ENCODE data around the gene KRTAP6-3.

Gene KRTAP6-3, protein sequence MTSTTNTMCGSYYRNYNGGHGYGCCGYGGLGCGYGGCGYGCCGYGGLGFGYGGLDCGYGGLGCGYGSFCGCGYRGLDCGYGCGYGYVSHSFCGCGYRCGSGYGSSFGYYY

DNA sequence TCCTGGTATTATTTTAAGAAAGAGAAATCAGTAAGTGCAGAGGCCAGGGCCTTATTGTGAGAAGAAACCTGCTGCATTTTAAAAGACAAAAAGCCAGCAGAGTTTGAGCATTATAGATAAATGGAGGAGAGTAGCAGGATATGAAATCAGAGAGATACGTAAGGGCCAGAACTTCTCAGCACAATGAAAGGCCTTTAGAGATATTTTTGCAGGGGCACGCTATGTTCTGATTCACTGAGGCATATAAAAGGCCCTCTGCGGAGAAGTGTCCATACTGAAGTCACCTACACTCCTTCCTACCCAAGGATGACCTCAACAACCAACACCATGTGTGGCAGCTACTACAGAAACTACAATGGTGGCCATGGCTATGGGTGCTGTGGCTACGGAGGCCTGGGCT is at the start of gene KRTAP6-3:
TSS of gene KRTAP6-3 (plus strand) at position 301 of the 400 bp plus-strand sequence. CDS start at position 307, 6 bp downstream.
- DNase-seq, result no peak

DNA sequence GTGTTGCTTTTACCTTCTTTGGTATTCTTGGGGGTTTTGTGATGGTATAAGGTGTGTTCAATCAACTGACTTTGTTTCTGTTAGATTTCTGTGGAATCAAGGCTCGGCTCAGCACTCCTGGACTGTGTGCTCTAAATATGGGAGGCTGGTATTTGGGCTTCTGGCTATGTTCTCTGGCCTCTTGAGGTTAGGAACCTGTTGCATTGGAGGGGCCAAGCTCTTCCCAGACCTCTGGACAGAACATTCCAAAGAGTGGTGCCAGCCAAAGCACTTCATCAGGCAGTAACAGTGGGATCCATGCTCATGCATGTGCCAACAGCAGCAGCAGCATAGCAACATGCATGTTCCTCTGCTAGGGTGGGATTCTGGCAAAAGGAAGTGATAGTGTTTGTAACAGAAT is 39.5 kb upstream of the KRTAP6-3 start:
- DNase-seq, result no peak

DNA sequence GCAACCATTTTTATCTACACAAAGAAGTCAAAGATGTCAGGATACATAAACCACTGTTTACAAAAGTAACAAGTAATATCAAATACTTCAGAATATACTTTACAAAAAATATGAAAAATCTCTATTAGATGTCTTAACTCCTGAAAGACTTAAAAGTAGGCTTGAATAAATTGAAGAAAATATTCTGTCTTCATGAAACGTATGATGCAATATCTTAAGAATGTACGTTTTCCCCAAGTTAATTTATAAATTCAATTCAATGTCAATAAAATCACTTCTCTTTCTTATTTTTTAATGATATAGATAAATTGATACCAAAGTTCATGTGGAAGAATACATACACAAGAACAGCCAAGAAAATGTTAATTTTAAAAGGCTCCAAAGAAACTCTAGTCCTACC is 37.1 kb upstream of the KRTAP6-3 start:
- DNase-seq, result no peak

DNA sequence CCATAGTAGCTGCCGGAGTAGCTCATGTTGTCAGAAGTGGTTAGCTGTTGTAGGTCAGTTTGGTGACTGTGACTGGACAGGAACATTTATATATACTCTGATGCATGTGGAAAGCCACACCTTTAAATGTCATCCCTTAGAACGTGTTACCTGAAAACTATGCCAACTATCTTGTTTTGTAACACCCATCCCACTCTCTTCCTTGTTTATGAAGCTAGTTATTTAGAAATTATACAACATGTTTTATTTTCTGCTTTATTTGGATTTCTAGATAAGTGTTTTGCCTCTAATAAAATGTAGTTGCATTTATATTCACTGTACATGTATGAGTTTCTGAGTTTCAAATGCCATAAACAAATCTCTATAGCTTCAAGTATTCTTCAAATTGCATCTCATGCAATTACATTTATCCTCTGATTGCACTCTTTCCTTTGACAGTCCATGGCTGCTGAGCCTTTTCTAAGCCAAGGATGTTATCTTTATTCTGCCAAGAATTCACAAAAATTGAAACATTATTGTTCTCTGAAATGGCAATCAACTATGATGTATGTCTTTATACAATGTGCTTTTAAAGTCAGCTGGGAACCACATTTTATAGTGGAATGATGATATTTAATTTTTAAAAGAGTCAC is 30.9 kb upstream of the KRTAP6-3 start, which contains the start of gene KRTAP19-7:
TSS of gene KRTAP19-7 (minus strand) at position 51 of the 632 bp plus-strand sequence. CDS start at position 26, 25 bp downstream.
- DNase-seq, result no peak

DNA sequence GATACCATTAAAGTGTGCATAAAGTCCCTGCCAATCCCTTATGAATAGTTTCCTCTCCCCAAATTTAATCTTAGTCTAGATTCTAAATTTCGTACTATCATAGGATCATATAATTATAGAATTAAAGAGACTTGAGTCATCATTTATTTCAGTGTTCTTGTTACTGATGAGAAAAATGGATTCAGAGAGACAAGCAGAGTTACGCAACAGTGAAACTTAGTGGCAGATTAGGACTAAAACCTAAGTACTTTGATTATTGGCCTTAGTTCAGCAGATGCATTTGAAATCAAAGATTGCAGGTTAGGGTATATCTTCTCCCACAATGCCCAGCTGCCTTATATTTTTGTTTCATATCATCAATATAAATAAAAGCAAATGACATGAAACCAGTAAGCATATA is 30.3 kb upstream of the KRTAP6-3 start:
- no peak for DNase-seq

DNA sequence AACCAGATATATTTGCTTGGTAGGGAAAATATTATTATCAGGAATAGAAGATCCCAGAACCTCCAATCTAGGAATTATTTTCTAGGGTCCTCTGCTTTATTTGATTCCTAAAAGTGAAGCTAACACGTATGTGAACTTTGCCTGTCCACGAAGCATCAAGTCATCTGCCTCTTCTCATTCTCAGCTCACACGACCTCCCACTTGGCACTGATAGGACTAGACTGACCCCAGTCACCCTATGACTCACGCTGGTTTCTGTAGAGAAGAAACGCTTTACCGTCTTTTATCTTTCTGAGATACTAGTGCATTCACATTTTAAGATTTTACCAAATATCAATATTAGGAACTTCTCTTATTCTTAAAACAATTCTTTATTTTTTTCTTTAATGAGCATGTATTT is 29.2 kb upstream of the KRTAP6-3 start:
- no peak for DNase-seq

DNA sequence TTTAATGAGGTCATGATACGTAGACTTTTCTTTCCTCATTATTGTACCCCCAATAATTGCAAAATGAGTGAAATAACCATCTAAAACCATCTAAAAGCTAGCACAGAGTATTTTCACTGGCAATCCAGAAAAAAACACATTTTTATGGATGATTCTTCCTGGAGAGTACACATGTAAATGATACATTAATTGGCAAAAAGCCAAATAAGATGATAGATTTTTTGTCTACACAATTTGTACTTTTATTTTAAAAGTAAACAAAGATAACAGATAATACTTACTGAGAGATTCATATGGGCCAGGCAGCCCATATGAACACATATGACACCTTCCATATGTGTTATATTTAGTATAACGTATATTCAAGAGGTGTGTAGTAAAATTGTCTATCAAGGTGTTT is 28.6 kb upstream of the KRTAP6-3 start:
- no peak for DNase-seq

DNA sequence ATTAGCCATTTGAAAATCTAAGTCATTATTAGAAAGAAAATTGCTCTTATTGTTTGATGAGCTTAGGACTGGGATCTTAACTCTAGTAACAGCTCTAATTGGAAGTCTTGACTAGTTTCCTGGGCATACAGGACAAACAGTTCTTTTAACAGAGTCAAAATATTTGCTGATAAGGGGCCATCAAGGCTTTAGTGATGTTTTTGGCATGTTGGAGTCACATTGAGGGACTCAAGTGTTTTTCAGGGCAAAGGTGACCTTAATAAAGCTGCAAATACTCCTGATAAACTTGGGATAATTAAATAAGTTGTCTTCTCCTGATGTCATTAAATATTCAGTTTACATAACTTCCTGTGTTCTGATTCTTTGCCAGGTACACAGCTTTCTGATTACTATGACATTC is 24.6 kb upstream of the KRTAP6-3 start:
- no peak for DNase-seq

DNA sequence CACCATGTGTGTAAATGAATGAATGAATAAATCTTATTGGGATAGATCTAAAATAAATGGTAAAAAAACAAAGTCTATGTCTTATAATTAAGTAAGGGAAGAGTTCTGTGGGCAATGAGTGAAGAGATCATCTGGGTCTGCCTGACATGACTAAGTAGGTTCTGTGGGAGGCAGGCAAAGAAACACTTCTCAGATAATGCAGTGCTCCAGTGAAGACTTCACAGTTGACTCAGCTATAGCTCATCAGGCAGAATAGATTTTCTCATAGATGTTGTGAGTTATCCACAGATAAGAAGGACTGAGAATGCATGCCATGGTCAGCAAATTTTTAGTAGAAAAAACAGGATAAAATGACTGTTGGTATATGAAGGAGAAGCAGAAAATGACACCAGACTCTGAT is 14.5 kb upstream of the KRTAP6-3 start:
- no peak for DNase-seq

DNA sequence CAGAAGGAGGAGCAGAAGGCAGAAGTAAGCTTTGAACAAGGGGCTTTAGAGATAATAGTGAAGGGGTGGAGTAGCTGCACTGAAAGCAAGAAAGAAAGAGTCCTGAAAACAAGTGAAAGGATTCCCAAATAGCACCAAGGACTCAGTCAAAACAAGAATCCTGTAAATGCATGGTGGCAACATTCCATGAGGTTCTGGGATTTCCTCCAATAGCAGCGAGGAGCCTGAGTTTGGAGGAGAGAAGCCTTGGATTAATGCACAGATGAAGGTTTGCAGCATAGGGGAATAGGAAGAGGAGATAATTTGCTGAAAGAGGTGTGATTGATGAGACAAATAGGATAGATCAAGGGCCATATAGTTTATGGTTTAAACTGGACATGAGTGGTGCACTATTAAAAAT is 12.9 kb upstream of the KRTAP6-3 start:
- DNase-seq, result no peak

DNA sequence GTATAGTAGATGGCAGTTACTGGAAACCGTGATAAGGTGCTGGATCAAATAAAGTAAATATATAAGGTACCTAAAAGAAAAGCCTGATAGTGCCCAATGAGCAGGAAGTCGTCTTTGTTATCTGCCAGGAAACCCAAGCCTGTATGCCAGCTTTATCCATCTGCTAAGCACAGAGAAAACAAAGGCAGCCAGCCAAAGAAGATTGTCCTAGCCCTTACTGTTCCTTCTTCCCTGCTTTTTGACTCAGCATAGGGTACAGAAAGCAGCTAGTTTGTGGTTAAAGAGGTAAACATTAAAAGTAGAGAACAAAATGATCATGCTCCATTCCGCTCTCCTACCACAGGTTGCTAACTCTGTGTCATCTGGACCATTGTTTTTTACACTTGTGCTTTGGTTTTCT is 12.1 kb upstream of the KRTAP6-3 start:
- no peak for DNase-seq

DNA sequence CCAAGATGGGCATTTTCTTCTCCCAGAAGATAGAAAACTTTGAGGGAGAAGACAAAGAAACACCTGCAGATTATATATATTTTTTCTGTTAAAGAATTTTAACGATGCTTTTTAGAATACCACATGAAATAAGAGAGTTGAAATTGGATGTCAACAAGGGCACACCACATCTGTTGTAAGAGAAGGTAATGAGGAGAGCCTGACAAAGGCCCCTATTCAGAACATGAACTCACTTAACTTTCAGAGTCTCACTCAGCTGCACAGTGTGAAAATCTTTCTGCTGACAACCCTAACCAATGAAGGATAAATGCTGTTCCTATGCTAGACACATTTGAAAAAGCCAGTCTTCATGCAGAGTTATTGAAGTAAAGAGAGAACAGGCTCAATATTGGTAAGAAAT is 9.4 kb upstream of the KRTAP6-3 start:
- no peak for DNase-seq

DNA sequence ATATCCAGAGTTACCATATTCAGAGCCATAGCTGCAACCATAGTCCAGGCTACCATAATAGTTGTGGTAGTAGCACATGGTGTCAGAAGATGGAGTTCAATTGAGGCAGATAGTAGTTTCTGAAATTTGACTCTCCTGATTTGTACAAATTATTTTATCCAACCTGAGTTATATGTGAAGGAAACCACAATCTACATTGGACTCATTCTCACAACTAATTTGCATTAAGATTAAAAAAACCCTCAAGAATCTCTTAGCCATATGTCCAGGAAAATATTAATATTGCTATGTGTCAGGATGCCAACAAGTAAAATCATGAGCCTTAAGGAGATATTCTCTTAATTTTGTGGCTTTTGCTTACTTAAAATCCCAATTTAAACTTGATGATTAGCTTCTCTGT is 1.9 kb upstream of the KRTAP6-3 start, which contains the start of gene KRTAP22-2:
TSS of gene KRTAP22-2 (minus strand) at position 101 of the 400 bp plus-strand sequence.
- no peak for DNase-seq

DNA sequence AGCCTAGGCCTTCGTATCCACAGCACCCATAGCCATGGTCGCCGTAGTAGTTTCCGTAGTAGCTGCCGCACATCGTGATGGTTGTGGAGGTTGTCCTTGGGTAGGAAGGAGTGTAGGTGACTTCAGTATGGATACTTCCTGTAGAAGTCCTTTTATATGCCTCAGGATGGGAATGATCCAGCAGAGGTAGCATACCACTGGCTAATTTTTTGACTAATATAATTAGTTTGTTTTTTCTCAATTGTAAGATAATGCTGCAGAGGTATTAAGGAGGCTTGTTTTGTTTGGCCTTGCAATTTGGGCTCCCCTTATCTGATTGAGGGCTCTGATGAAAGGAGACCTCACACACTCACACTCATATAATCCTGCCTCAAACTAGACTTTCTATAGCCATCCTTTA is 6.6 kb downstream of the KRTAP6-3 start, which contains the start of gene KRTAP6-2:
TSS of gene KRTAP6-2 (minus strand) at position 101 of the 400 bp plus-strand sequence. CDS start at position 73, 28 bp downstream.
- DNase-seq, result no peak

DNA sequence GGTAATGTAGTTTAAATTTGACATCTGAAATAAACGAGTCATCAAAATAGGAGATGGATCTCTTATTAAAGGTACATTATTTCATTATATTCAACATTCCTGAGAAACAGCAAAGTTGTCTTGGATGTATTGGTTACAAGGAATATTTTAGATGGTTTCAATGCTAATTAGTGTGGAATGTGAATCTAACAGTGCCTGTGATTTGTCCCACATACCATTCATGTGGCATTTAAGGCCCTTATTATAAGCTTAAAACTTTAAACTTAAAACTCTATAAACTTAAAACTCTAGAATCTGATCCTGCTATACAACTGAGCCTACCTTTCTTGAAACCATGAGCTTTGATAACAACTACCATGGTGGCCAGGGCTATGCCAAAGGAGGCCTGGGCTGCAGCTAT is 8.5 kb downstream of the KRTAP6-3 start, which contains the start of gene KRTAP22-1:
TSS of gene KRTAP22-1 (plus strand) at position 301 of the 400 bp plus-strand sequence.
- no peak for DNase-seq

DNA sequence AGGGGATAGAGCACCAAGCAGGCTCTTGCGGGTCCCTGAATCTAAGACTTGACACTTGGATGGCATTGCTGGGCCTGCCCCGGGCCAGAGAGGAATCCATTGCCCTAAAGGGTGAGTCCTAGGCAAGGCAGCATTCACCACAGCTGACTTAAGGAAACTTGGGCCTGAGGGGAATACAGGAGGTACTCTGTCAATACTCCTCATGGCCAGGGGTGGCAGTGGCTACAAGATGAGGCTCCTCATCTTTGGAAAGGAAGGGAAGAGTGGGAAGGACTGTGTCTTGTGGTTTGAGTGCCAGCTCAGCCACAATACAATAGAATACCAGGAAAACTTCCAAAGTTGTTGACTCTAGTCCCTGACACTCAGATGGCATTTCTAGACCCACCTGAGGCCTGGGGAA is 13.7 kb downstream of the KRTAP6-3 start:
- DNase-seq, result no peak

DNA sequence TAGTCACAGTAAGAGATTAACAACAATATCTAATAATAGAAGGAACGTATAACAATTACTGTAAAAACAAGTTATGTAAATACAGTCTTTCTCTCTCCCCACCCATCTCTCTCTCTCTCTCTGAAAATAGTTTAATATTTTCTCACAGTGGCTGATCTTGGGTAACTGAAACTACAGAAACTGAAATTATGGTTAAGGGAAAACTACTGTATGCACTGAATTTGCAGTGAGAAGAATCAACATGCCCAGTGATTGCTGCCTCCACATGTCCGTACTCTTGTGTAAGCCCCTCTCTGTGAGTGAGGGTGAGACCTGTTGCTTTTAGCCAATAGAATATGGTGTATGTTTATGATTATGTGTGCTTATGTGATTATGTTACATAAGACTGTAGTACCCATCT is 19.9 kb downstream of the KRTAP6-3 start:
- no peak for DNase-seq

DNA sequence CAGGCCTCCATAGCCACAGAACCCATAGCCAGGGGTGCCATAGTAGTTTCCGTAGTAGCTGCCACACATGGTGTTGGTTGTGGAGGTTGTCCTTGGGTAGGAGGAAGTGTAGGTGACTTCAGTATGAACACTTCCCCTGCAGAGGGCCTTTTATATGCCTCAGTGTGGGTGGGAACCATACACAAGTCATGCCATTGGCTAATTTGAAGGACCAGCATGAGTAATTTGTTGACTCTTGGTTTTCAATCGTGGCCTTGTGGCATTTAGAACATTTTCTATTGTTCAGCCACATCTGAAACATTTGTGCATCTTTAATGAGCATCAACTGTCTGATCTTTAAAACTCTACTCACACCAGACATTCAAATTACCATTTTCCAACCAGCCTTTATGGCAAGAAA is 21.6 kb downstream of the KRTAP6-3 start, which contains the start of gene KRTAP6-1:
TSS of gene KRTAP6-1 (minus strand) at position 95 of the 400 bp plus-strand sequence. CDS start at position 69, 26 bp downstream.
- DNase-seq, result no peak

DNA sequence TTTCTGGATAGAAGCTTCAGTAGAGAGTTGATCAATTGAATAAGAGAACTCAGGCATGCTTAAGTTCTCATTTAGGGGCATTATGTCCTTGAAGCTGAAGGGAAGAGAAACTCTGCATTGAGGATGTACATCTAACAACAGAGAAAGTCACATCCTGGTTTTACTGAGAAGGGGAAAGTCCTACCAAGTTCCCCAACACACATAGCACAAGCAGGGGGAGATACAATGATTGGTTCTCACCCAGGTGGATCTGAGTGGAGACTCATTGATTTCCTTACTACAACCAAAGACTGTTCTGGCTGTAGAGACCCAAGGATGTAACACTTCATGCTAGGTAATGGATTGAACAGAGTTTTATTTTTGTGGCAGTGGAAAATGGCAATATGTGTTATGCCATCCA is 23.0 kb downstream of the KRTAP6-3 start:
- DNase-seq, result no peak

DNA sequence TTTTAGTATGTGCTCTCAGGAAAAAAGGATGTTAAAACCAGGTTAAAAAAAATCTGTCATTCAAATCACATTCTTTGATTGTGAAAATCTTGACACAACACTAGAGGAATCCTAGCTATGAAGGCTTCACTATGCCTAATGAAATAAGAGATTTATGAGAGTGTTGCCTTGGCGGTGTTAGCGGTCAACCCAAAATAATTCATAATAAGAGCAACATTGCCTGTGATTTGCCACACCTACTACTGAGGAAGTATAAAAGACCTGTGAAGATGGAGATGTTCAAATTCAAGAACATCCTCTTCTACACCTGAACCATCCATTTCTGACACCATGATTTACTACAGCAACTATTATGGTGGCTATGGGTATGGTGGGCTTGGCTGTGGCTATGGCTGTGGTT is 23.9 kb downstream of the KRTAP6-3 start, which contains the start of gene KRTAP20-1:
TSS of gene KRTAP20-1 (plus strand) at position 301 of the 400 bp plus-strand sequence. CDS start at position 331, 30 bp downstream.
- no peak for DNase-seq

DNA sequence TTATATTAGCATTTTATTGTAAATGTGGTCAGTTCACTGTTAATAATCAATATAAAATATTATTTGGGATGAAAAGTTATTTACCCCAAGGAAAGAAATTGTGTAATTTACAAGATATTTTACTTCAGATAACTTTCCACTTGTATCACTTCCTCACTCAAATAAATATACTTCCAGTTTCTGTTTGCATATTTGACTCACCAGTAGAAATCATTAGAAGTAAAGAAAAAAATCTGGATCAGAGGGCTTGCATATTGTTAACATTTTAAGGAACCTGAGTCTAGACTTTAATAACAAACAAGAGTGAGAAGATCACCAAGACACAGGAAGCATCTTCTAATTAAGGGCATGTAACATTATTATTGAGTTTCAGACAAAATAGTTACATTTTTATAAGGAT is 27.8 kb downstream of the KRTAP6-3 start:
- no peak for DNase-seq

DNA sequence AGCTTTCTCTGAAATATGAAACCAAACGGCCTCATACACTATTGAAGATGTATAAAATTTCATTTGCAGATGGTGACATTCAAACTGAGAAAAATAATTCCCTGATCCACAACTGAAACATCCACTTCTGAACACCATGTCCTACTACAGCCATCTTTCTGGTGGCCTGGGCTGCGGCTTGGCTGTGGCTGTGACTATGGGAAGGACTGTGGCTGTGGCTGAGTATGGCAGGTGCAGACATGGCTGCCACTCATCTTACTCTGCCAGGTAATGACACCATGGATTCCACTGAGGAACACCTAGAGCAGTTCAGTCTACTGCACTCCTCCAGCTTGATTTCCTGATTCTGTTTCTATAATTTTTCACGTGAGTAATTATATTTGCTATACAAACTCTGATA is 28.3 kb downstream of the KRTAP6-3 start, which contains the start of gene KRTAP20-4:
TSS of gene KRTAP20-4 (plus strand) at position 106 of the 400 bp plus-strand sequence.
- no peak for DNase-seq

DNA sequence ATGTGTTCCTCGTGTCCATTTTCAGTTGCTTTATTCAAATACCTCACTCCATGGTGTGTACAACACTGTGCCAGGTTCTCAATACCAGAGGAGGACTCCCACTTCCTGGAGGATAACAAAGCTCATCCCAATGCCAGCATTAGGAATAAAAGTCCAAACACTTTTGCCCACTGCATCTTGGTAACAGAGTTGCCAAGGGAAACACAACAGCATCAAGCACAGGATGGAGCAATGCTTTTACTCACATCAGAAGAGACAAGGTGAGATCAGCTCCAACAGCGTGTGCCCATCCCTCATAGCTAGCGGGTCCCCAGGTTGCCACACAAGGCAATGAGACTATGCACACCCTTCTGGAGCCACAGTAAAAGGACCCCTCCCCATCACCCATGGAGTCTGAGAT is 31.1 kb downstream of the KRTAP6-3 start:
- no peak for DNase-seq

DNA sequence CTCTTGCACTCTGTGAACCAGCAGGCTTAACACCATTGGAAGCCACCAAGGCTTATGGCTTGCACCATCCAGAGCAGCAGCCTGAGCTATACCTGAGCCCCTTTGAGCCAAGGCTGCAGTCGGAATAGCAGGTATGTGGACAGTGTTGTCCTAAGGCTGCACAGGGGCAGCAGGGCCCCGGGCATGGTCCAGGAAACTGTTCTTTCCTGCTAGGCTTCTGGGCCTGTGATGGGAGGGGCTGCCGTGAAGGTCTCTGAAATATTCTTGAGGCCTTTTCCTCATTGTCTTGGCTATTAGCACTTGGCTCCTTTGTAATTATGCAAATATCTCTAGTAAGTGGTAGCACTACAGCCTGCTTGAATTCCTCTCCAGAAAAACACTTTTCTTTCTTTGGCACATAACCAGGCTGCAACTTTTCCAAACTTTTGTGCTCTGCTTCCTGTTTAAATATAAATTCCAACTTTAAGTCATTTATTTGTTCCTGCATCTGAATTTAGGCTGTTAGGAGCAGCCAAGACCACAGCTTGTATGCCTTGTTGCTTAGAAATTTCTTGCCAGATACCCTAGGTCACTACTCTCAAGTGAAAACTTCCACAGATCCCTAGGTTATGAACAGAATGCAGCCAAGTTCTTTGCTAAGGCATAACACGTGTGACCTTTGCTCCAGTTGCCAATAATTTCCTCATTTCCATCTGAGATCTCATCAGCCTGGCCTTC is 33.4 kb downstream of the KRTAP6-3 start:
- no peak for DNase-seq

All from KG1 (cell line).